DOHH2 (cell line): Measurements from ENCODE around the gene MSX1.

Source experiments
- CTCF ChIP-seq: fragments of 200-600 bp; sonication (generic); IDR thresholded peaks from one replicate; pipeline ENCODE4 v1.5.1; 2014; ENCODE audit warnings: antibody characterized with exemption, mild to moderate bottlenecking, low read depth, low read length; ENCODE audit not compliant: poor library complexity, severe bottlenecking
- EZH2phosphoT487 ChIP-seq: fragments of 200-600 bp; sonication (generic); IDR thresholded peaks from 2 replicates; pipeline ENCODE4 v1.6.1; 2017; ENCODE audit warnings: borderline replicate concordance, mild to moderate bottlenecking, antibody characterized with exemption, low read length, moderate library complexity, mixed read lengths

GRCh38 chr4:4859325-4859798, at the start of gene MSX1:
- no peak for TF ChIP-seq CTCF
- no peak for TF ChIP-seq EZH2phosphoT487
